Measurements from ENCODE around the gene AIRE. TPM values are rescaled to one million over a fixed set of nuclear protein-coding genes. Genes with fewer than 3 reads are reported as not detected.

The AIRE gene
- total RNA-seq, 1 donor from 2014 or later: 0.17 TPM

DNA sequence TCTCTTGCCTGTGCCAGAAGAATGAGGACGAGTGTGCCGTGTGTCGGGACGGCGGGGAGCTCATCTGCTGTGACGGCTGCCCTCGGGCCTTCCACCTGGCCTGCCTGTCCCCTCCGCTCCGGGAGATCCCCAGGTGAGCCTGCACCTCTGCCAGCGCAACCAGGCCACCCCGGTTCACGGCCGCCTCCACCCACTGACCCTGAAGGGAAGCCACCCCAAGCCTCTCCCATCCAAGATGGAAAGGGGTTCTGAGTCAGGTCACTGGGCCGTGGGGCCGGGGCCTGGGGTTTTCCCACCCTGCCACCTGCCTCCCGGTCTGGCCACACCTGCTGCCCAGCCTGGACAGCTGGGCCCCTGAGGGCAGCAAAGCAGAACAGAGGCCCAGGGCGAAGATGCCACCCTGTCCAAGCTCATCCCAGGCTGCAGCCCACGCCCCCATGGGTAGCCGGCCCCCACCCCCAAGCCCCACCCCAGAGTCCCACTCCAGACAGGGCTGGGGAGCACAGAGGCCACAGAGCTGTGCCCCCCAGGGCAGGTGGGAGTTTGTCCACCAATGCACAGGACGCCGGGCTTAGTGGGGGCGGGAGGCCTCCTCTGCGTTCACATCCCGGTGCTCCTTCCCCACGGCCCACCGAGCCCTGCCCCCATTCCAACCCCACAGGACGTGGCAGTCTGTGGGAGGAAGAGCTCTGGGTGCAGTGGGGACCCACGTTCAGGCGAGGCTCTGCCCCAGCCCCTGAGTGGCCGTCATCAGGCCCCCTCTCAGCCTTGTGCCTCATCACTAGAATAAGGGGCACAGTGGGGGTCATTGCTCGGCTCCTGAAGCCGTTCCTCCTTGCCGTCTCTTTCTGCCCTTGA is 5.6 kb downstream of the AIRE start:
- DNase-seq (ENCODE audit: low spot score): no peak

DNA sequence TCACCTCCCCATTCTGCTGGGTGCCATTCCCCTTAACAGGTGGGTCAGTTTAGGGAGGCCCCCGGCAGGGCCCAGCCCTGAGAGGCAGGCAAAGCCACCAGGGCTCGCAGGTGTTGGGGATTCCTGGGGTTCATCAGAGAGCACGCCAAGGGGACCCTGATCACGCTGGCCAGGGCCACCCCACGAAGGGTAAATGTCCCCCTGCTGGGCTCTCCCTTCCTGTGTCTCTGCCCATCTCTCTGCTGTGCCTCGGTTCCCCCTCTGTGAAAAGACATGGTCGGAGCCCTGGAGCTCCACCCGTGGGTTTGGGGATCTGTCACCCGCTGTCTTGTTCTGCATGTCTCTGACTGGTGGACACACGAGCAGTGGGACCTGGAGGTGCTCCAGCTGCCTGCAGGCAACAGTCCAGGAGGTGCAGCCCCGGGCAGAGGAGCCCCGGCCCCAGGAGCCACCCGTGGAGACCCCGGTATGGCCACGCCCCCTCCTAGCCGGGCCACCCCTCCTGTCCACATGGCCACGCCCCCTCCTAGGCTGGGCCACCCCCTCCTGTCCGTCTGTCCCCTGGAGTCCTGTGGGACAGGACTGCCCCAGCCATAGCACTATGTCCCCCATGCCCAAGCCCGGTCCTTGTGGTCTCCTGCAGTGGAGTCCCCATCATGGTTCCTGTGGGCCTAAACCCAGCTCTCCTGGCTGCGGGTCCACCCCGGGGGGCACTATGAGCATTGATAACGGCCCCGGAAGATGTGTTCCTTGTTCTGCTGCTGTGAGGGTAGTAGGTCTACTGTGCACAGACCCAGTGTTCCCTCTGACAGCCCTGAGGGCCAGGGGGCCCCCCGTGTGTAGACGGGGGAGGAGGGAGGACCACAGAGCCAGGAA is 6.5 kb downstream of the AIRE start:
- no peak for DNase-seq (ENCODE audit: low spot score)

DNA sequence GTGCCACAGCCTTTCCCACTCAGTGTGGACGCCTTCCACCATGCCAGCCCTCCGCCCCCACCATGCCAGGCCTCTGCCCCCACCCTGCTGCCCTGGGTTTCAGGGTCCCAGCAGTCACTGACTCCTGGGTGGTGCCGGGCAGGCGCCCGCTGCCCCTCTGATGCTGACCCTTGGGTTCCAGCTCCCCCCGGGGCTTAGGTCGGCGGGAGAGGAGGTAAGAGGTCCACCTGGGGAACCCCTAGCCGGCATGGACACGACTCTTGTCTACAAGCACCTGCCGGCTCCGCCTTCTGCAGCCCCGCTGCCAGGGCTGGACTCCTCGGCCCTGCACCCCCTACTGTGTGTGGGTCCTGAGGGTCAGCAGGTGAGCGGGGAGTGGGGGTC is 7.1 kb downstream of the AIRE start:
- DNase-seq (ENCODE audit: low spot score): no peak

DNA sequence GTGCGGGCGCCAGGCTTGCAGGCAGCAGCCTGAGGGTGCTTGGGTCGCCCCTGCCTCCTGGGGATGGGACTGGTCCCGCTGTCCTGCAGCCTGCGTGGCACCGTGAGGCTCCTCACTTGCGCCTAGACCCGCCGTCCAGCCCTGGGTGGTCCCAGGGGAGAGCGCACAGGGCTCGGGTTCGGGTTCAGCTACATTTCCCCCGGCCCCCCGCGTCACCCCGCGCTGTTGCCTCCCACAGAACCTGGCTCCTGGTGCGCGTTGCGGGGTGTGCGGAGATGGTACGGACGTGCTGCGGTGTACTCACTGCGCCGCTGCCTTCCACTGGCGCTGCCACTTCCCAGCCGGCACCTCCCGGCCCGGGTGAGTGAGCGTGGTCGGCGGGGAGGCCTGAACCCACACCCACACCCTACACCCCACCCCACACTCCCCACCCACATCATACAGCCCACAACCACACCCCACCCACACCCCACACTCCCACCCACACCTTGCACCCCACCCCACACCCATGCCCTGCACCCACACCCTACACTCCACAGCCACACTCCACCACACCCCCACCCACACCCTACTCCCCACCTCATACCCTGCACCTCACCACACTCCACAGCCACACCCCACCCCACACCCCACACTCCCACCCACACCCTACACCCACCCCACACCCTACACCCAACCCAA is 8.0 kb downstream of the AIRE start:
- no peak for DNase-seq (ENCODE audit: low spot score)

DNA sequence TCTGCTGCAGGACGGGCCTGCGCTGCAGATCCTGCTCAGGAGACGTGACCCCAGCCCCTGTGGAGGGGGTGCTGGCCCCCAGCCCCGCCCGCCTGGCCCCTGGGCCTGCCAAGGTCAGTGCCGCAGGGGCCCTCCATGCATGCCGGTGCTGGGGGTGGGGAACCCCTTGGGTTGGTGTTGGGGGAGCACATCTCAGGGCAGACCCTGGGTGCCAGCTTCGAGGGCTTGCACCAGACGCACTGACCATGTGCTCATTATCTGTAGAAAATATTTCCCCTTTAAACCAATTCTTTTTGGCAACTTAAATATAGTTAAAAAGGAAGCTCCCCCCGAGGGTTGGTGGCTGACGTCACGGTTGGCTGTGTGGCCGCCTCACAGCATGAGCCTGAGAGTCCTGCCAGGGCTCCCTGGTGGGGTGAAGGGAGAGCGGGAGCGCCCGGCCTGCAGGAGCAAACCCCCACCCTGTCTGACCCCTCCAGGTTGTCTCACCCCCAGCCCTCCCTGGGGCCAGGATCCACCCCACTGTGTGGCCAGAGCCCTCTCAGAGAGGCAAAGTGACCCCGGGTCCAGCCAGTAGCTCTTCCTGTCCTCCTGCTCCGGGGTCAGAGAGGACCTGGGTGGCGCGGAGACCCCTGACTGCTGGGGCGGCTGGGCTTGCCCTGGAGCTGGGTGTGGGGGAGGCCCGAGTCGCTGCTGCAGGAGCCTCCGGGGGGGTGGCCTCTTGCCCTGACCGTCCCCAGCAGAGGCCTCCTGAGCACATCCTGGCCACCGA is 8.9 kb downstream of the AIRE start:
- DNase-seq (ENCODE audit: low spot score): peak; percentile 64

DNA sequence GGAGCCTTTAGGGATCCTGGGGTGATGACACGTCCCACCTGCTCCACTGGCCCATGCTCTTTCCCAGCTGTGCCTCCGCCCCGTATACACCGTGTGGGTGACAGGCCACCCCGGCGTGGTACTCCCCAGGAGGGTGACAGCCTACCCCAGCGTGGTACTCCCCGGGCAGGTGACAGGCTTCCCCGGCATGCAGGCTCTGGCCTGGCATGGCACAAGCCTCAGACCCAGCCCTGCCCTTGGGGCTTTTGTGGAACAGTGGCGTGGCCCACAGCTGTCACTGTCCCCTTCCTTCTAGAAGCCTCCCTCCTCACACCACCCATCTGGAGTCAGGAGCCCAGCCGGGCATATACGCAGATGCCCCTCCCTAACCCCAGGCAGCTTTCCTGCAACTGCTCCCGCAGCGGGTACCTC is 9.5 kb downstream of the AIRE start:
- no peak for DNase-seq (ENCODE audit: low spot score)

DNA sequence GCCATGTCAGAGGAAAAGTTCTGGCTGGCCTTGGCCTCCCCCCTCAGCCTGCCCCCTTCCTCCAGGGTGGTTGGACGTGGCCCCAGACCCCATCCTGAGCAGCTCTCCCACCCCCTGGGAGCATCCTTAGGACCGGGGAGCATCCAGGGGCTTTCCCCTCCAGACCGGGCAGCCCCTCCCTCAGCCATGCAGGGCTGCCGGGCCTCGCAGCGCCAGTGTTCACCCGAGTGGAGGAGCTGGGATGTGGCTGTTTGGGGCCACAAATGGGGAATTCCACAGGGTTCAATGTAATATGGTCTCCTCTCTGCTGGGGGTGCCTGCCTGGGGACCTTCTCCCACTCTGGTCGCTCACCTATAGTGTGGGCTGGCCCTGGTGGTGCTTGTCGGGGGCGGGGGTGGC is 10.0 kb downstream of the AIRE start:
- DNase-seq (ENCODE audit: low spot score): no peak

DNA sequence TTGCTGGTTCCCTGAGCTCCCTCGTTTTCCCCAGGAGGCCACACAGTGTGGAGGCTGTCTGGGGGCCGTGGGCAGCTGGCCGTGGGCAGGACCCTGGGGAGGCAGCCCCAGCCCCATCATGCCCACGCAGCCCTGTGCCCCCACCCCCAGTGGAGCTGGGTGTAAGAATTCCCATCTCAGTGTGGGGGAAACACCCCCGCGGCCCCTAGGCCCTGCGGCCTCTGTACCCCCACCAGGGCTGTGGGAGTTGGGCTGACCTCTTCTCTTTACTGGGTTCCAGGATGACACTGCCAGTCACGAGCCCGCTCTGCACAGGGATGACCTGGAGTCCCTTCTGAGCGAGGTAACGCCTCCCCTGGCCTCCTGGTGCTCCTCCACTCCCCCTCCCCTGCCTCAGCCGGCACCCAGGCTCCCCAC is 10.4 kb downstream of the AIRE start:
- DNase-seq (ENCODE audit: low spot score): no peak

DNA sequence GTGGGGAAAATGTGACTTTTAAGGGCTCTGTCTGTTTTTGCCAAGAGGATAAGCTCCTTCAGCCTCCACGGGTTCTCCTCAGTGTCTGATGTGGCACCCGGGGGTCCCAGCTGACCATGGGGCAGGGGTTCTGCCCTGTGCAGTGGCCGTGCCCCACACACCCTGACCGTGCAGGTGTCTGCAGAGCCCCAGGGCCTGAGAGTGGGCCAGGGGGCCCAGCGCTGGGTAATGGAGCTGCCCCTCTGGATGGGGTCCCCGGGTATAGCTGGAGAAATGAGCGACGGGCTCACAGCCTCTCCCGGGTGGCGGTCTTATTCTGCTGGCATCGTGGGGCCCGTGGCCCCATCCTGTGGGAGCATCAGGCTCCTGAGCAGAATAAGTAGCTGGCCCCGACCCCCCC is 11.2 kb downstream of the AIRE start:
- no peak for DNase-seq (ENCODE audit: low spot score)

DNA sequence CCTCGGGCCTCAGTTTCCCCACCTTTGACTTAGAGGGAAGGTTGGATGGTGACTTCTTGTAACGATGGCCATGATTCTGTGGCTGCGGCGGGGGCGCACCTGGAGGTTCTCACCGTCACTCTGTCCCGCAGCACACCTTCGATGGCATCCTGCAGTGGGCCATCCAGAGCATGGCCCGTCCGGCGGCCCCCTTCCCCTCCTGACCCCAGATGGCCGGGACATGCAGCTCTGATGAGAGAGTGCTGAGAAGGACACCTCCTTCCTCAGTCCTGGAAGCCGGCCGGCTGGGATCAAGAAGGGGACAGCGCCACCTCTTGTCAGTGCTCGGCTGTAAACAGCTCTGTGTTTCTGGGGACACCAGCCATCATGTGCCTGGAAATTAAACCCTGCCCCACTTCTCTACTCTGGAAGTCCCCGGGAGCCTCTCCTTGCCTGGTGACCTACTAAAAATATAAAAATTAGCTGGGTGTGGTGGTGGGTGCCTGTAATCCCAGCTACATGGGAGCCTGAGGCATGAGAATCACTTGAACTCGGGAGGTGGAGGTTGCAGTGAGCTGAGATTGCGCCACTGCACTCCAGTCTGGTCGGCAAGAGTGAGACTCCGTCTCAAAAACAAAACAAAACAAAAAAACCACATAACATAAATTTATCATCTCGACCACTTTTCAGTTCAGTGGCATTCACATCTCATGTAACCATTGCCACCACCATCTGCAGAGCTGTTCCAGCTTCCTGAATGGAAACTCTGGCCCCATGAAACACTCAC is 12.0 kb downstream of the AIRE start:
- DNase-seq (ENCODE audit: low spot score): peak; percentile 87

DNA sequence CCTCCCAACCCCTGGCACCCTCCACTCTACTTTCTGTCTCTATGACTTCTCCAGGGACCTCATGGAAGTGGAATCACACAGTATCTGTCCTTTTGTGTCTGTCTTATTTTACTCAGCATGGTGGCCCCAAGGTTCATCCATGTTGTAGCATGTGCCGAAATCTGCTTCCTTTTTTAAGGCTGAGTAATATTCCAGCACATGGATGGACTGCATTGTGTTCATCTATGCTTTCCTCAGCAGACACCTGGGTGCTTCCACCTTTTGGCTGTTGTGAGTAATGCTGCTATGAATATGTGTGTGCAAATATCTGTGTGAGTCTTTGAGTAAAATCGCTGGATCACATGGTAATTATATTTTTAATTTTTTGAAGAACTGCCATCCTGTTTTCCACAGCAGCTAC is 12.6 kb downstream of the AIRE start:
- DNase-seq (ENCODE audit: low spot score): no peak

DNA sequence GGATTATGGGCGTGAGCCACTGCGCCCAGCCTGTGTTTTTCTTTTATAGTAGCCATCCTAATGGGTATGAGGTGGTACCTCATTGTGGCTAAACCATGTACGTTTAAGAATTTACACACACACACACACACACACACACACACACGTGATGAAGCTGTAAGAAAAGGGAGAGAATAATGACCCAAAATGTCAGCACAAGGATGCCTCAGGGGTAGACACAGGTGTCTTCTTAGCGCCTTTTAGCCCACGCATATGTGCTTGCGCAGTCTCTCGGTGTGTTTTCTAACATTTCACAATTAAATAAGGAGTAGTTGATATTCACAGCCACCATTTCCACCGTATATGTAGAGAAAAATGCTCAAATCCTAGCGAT is 13.4 kb downstream of the AIRE start:
- DNase-seq (ENCODE audit: low spot score): no peak

DNA sequence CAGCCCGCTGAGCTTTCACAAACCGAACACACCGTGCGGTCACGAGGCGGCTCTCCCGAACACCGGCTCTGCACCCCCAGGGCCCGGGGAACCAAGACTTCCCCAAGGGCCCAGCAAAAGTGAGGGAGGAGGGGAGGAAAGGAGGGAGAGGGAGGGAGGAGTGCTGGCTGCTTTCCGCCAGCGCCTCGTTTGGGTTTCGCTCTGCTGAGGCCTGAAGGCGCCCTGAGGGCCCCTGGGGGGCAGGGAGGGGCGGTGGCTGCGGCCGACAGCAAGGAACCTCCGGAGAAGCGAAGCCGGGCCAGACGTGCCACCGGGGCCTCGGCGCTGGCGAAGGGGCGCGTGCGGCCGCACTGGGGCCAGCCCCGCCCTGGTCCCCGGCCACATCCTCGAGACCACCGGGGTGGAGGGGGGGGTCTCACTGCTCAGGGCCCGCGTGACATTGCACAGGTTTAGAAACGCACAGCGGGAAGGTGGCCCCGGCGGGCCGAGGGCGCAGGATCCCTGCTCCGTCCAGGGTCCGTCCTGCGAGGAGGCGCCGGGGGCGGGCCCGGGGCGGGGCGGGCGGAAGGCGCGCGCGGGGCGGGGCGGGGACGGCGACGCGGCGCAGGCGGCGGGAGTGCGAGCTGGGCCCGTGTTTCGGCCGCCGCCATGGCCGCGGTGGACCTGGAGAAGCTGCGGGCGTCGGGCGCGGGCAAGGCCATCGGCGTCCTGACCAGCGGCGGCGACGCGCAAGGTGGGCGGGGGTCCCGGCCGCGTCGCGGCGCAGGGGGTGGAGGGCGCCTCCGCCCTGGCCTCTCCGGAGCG is 14.0 kb downstream of the AIRE start, which contains the start of gene PFKL:
Gene PFKL (plus strand): TSS at position 596 of the 804 bp plus-strand sequence. CDS start 53 bp downstream, at position 649.
- peak; percentile 65 for DNase-seq (ENCODE audit: low spot score)

DNA sequence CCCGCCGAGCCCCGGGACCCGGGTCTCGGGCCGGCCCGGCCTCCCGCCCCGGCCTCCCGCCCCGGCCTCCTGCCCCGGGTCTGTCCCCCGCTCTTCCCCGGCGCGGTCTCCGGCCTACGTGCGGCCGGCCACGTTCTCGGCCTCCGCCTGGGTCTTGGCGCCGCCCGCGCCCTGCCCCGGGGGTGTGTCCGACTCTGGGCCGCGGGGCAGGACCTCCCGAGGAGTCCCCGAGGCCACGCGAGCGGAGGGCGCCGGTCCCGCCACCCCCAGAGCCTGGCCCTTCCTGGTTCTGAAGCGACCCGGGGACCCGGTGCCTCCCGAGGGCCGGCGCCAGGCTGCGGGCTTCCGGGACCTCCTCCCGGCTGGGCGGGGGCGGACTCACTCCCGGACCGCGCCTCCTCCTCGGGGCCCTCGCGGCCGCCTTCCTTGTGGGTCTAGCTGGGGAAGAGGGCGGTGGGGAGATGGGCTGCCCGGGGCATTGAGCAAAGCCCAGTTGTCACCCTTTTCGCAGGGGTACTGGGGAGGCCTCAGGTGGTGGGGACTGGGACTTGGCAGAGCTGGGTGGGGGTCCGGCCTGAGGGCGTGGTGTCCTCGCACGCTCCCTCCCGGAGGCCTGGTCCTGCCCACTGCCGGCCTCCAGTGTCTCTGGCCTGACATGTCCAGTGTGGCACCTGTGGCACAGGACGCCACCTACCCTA is 14.7 kb downstream of the AIRE start:
- DNase-seq (ENCODE audit: low spot score): peak; percentile 77

DNA sequence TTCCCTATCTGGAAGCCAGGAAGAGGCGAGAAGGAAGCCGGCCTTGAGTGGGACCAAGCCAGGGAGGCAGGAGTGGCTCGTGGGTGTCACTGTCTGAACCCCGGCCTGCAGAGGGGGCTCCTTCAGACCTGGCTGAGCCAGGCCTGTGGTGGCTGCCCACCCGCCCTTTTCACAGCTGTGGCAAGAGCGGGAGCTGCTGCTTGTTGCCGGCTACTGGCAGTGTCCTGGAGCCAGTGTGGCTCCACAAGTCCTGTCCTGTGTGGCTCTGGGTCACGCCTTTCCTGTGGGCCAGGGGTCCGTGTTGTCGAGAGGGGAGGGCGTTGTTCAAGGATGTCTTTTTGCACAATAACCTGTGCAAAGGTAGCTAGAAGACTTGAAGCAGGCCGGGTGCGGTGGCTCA is 15.5 kb downstream of the AIRE start:
- no peak for DNase-seq (ENCODE audit: low spot score)

DNA sequence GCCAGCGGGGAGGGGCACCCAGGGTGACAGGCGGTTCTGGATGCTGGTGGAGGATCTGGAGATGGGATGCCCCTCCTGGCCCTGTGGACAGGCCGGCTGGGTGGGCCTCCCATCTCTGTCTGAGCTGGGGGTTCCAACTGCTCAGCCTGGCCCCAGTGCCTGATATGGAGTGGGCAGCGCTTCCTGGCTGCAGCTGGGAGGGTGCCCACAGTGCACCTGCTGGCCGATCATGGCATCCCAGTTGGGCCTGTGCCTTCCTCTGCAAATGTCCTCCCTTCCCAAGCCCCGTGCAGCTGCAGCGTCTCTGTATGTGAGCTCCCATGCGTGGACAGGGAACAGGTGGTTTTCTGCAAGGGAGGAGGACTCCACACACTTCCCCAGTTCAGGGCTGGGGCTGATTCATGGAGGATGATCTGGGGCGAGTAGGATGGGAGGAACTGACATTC is 16.3 kb downstream of the AIRE start:
- DNase-seq (ENCODE audit: low spot score): no peak

DNA sequence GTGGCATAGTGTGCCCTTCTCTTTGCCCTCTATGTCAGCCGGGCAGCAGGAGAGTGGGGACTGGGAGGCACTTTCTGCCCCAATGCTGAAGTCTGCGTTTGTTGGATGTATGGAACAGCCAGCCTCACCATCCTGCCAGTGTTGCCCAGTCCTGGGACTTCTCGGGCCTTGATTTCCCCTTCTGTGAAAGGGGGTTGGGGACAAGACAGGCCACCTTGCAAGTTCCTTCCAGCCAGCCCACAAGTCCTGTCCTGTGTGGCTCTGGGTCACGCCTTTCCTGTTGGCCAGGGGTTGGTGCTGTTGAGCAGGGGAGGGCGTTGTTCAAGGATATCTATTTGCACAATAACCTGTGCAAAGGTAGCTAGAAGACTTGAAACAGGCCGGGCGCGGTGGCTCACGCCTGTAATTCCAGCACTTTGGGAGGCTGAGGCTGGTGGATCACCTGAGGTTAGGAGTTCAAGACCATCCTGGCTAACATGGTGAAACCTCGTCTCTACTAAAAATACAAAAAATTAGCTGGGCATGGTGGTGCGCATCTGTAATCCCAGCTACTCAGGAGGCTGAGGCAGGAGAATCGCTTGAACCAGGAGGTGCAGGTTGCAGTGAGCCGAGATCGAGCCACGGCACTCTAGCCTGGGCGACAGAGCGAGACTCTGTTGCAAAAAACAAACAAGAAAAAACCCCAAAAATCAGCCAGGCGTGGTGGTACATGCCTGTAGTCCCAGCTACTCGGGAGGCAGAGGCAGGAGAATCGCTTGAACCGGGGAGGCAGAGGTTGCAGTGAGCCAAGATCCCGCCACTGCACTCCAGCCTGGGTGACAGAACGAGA is 17.1 kb downstream of the AIRE start:
- DNase-seq (ENCODE audit: low spot score): peak; percentile 63

DNA sequence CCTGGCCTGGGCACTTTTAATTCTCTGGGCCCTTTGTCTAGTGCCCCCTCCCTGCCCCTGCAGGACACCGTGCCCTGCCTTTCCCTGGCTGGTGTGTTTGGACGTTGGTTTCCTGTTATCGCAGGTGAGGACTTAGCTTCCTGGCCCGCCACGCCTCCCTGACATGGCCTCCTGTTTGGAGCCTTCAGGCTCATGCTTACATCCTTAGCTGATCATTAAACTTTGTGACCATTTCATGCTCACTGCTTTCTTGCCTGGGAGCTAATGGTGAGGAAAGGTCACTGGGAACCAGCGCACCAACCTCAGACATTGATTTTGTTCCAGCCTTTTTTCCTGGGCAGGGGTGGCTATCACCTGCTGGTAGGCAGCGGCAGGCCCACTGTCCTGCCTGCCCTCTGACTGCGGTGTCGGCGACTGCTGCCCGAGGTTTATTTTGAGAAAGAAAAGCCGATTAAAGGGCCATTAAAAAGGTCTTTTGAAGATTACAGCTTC is 17.9 kb downstream of the AIRE start:
- DNase-seq (ENCODE audit: low spot score): peak; percentile 79

Data from mucosa of gallbladder (tissue), 1 donor.